ENCODE results near the gene ATP5PO.

DNA sequence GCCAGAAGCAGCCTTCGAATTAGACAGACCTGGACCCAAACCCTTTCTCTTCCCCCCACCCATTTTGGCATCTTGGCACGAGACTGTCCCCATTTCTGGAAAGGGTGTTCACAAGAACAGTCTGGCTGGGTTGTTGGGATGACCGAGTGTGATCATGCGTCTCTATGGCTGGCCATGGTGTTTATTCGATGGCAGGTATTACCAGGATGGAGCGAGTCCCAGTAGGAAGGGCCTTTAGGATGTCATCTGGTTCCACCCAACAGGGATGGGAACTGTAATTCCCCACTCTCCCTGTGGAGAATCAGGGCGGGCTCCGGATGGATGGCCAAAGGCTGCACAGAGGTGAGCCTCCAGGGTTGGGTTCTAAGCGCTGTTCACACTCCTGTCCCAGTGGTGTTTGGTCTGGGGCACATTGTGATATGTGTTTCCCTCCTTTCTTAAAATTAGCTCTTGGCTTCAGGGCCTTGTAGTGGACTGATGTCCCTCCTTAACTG lies 33.4 kb upstream of the ATP5PO start:
- TF ChIP-seq, protein P1, sequence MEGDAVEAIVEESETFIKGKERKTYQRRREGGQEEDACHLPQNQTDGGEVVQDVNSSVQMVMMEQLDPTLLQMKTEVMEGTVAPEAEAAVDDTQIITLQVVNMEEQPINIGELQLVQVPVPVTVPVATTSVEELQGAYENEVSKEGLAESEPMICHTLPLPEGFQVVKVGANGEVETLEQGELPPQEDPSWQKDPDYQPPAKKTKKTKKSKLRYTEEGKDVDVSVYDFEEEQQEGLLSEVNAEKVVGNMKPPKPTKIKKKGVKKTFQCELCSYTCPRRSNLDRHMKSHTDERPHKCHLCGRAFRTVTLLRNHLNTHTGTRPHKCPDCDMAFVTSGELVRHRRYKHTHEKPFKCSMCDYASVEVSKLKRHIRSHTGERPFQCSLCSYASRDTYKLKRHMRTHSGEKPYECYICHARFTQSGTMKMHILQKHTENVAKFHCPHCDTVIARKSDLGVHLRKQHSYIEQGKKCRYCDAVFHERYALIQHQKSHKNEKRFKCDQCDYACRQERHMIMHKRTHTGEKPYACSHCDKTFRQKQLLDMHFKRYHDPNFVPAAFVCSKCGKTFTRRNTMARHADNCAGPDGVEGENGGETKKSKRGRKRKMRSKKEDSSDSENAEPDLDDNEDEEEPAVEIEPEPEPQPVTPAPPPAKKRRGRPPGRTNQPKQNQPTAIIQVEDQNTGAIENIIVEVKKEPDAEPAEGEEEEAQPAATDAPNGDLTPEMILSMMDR (IDR thresholded peaks at IDR 0.05), result no peak
- no peak for TF ChIP-seq POLR2A (IDR thresholded peaks at IDR 0.05)

Measured in uterus (tissue), 2 donors.